ENCODE data around the gene ACO2. TPM values are rescaled to one million over a fixed set of nuclear protein-coding genes. Genes with fewer than 3 reads are reported as not detected.
A peak's percentile ranks its signal among the peaks of the same experiment; 100 is the strongest.

ACO2 gene
- total and polyA plus RNA-seq, 12 donors = 180 to 1,020 (median 893) TPM

- H3K4me3 ChIP-seq = peak overlapping the region in 1 of 10 donors; percentile 3
- WGBS, 2 donors = 35 to 50% methylated on average over 21 of the region's 21 CpGs
- DNase-seq = peak in 1 of 2 donors; percentile 45
- TF ChIP-seq CTCF (IDR thresholded peaks at IDR 0.05) = peak in 1 of 9 donors; percentile 4
- H3K36me3 ChIP-seq = peaks cover 6 to 88% (median 47%) of the 10 kb centered on the region in 9 donors
- H3K27ac ChIP-seq = peak overlapping the region; percentile 71 to 90 (median 84)
- no peaks in the 10 kb centered on the region for H3K9me3 ChIP-seq
- peaks cover 32 to 67% (median 49%) of the 10 kb centered on the region in 9 donors for H3K4me1 ChIP-seq
- peak; percentile 19 to 71 (median 60) for ATAC-seq
- H3K27me3 ChIP-seq = no peaks in the 10 kb centered on the region
- intact Hi-C loops (cut with DNase I) = loop anchor here in 2 of 10 donors (10.0 kb wide), 1 partner anchor 49 kb away; no protein-coding TSS in a partner anchor
Observed at GRCh38 chr22:41523464-41524221, 54.7 kb downstream of the ACO2 start.

- no peak for TF ChIP-seq CTCF (IDR thresholded peaks at IDR 0.05)
- peaks cover 32 to 67% (median 49%) of the 10 kb centered on the region in 9 donors for H3K4me1 ChIP-seq
- peaks cover 6 to 88% (median 50%) of the 10 kb centered on the region in 9 donors for H3K36me3 ChIP-seq
- H3K9me3 ChIP-seq = no peaks in the 10 kb centered on the region
- DNase-seq (peak; percentile 62 to 76), ATAC-seq (peak; percentile 19 to 61 (median 58))
- intact Hi-C loops (cut with DNase I) = loop anchor here in 2 of 10 donors (10.0 kb wide), 1 partner anchor 49 kb away; no protein-coding TSS in a partner anchor
- peak overlapping the region; percentile 71 to 90 (median 84) for H3K27ac ChIP-seq
- H3K4me3 ChIP-seq = peak overlapping the region in 1 of 10 donors; percentile 3
- H3K27me3 ChIP-seq = no peaks in the 10 kb centered on the region
- WGBS, 2 donors = 27 to 43% methylated on average over 13 of the region's 13 CpGs
Observed at GRCh38 chr22:41524251-41524661, 55.3 kb downstream of the ACO2 start.

GRCh38 chr22:41524809-41525449 is 56.0 kb downstream of the ACO2 start:
- ATAC-seq (peak in 1 of 8 donors; percentile 0), DNase-seq (no peak)
- Histone ChIP-seq H3K27me3 (no peaks in the 10 kb centered on the region), H3K27ac (peak overlapping the region; percentile 71 to 90 (median 84)), H3K4me3 (no peak overlapping the region), H3K4me1 (peaks cover 32 to 67% (median 49%) of the 10 kb centered on the region in 9 donors), H3K36me3 (peaks cover 6 to 86% (median 46%) of the 10 kb centered on the region in 9 donors), H3K9me3 (no peaks in the 10 kb centered on the region)
- intact Hi-C loops (cut with DNase I) = loop anchor here in 2 of 10 donors (10.0 kb wide), 1 partner anchor 50 kb away; no protein-coding TSS in a partner anchor
- peak in 1 of 9 donors; percentile 17 for TF ChIP-seq CTCF (IDR thresholded peaks at IDR 0.05)
- 60 to 63% methylated on average over 17 of the region's 17 CpGs for WGBS, 2 donors
